ENCODE data around the gene AUTS2.

GRCh38 chr7:69561266-69561960 is 36.9 kb upstream of the AUTS2 start:
- TF ChIP-seq, protein P1, sequence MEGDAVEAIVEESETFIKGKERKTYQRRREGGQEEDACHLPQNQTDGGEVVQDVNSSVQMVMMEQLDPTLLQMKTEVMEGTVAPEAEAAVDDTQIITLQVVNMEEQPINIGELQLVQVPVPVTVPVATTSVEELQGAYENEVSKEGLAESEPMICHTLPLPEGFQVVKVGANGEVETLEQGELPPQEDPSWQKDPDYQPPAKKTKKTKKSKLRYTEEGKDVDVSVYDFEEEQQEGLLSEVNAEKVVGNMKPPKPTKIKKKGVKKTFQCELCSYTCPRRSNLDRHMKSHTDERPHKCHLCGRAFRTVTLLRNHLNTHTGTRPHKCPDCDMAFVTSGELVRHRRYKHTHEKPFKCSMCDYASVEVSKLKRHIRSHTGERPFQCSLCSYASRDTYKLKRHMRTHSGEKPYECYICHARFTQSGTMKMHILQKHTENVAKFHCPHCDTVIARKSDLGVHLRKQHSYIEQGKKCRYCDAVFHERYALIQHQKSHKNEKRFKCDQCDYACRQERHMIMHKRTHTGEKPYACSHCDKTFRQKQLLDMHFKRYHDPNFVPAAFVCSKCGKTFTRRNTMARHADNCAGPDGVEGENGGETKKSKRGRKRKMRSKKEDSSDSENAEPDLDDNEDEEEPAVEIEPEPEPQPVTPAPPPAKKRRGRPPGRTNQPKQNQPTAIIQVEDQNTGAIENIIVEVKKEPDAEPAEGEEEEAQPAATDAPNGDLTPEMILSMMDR (IDR thresholded peaks at IDR 0.05; ENCODE audit: insufficient read depth, low read length, poor library complexity, severe bottlenecking) = no peak
- TF ChIP-seq EZH2phosphoT487 (conservative IDR thresholded peaks at IDR 0.05; ENCODE audit: low read length) = no peak

Data from SU-DHL-6 (cell line).